ENCODE results near the gene CGREF1. TPM values are rescaled to one million over a fixed set of nuclear protein-coding genes. Genes with fewer than 3 reads are reported as not detected.

CGREF1 gene
- total RNA-seq, 2 experiments from 2014 or later, result not detected

- CTCF ChIA-PET (ENCODE audit: unreplicated experiment), result no interaction called here
- no peak for TF ChIP-seq CTCF (conservative IDR thresholded peaks at IDR 0.05; ENCODE audit: low read length)
- TF ChIP-seq EZH2phosphoT487 (IDR thresholded peaks at IDR 0.05; ENCODE audit: borderline replicate concordance, low read depth, low read length), result no peak
Observed at GRCh38 chr2:27053776-27054175, 65.2 kb downstream of the CGREF1 start.

GRCh38 chr2:27053321-27053720 is 65.6 kb downstream of the CGREF1 start:
- BruUV-seq (replicated peaks), result TSS peak; percentile 17
- TF ChIP-seq EZH2phosphoT487 (IDR thresholded peaks at IDR 0.05; ENCODE audit: borderline replicate concordance, low read depth, low read length) (no peak), CTCF (conservative IDR thresholded peaks at IDR 0.05; ENCODE audit: low read length) (no peak)
- CTCF ChIA-PET (ENCODE audit: unreplicated experiment), result no interaction called here
- Histone ChIP-seq H3K4me1 (ENCODE audit: insufficient read depth, low read length, poor library complexity, severe bottlenecking) (peaks cover 20% of the 10 kb centered on the region), H3K36me3 (ENCODE audit: insufficient read depth, low read length) (peaks cover 50% of the 10 kb centered on the region; the same call in 1 of the 2 replicates), H3K4me2 (ENCODE audit: low read length) (no peak overlapping the region), H3K4me3 (ENCODE audit: low read depth, low read length, poor library complexity, severe bottlenecking) (no peak overlapping the region), H2AFZ (ENCODE audit: low read length) (no peak overlapping the region), H3K9me2 (ENCODE audit: insufficient read depth, low read length) (no peaks in the 10 kb centered on the region), H3K9me3 (ENCODE audit: low read length) (no peaks in the 10 kb centered on the region), H3K27ac (ENCODE audit: low read depth, low read length, poor library complexity, severe bottlenecking) (no peak overlapping the region), H4K20me1 (ENCODE audit: insufficient read depth, low read length) (no peaks in the 10 kb centered on the region), H3K79me2 (ENCODE audit: insufficient read depth, low read depth, low read length) (no peaks in the 10 kb centered on the region)
- no peak for DNase-seq (ENCODE audit: low spot score)
- intact Hi-C loops (cut with micrococcal nuclease; ENCODE audit: unreplicated experiment), result loop anchor here (5.0 kb wide), 1 partner anchor 139 kb away; no protein-coding TSS in a partner anchor
- POLR2A ChIA-PET, result interaction anchor here (0.5 to 1.0 kb wide), 4 partner anchors 13 to 130 kb away, joined by 3 to 4 read pairs (median 3); partner anchors contain the start of gene OST4

More at GRCh38 chr2:27053776-27054175, 65.2 kb downstream of the CGREF1 start:
- no peaks in the 10 kb centered on the region for H3K79me2 ChIP-seq (ENCODE audit: insufficient read depth, low read depth, low read length)
- no peaks in the 10 kb centered on the region for H3K9me2 ChIP-seq (ENCODE audit: insufficient read depth, low read length)
- intact Hi-C loops (cut with micrococcal nuclease; ENCODE audit: unreplicated experiment), result loop anchor here (5.0 kb wide), 1 partner anchor 139 kb away; no protein-coding TSS in a partner anchor
- H3K4me1 ChIP-seq (ENCODE audit: insufficient read depth, low read length, poor library complexity, severe bottlenecking), result peaks cover 19% of the 10 kb centered on the region
- no peak overlapping the region for H3K4me3 ChIP-seq (ENCODE audit: low read depth, low read length, poor library complexity, severe bottlenecking)
- H3K4me2 ChIP-seq (ENCODE audit: low read length), result no peak overlapping the region
- no peak overlapping the region for H2AFZ ChIP-seq (ENCODE audit: low read length)
- peaks cover 54% of the 10 kb centered on the region; the same call in 1 of the 2 replicates for H3K36me3 ChIP-seq (ENCODE audit: insufficient read depth, low read length)
- H3K27ac ChIP-seq (ENCODE audit: low read depth, low read length, poor library complexity, severe bottlenecking), result no peak overlapping the region
- H4K20me1 ChIP-seq (ENCODE audit: insufficient read depth, low read length), result no peaks in the 10 kb centered on the region
- H3K9me3 ChIP-seq (ENCODE audit: low read length), result no peaks in the 10 kb centered on the region
- BruUV-seq (replicated peaks), result no TSS peak
- DNase-seq (ENCODE audit: low spot score), result no peak
- POLR2A ChIA-PET, result interaction anchor here (0.6 kb wide), 2 partner anchors 17 to 129 kb away, joined by 3 read pairs; partner anchors contain the start of gene OST4
